C4-2B (cell line): ENCODE results near the gene CLEC16A.

ENCODE experiments used
- CTCF ChIP-seq: fragments of 450-650 bp; conservative IDR thresholded peaks from 2 replicates; pipeline ENCODE4 v1.5.1; 2017; ENCODE audit warnings: mild to moderate bottlenecking
- ZFX ChIP-seq: fragments of 450-650 bp; IDR thresholded peaks from 2 replicates; pipeline ENCODE4 v1.6.1; 2017

DNA sequence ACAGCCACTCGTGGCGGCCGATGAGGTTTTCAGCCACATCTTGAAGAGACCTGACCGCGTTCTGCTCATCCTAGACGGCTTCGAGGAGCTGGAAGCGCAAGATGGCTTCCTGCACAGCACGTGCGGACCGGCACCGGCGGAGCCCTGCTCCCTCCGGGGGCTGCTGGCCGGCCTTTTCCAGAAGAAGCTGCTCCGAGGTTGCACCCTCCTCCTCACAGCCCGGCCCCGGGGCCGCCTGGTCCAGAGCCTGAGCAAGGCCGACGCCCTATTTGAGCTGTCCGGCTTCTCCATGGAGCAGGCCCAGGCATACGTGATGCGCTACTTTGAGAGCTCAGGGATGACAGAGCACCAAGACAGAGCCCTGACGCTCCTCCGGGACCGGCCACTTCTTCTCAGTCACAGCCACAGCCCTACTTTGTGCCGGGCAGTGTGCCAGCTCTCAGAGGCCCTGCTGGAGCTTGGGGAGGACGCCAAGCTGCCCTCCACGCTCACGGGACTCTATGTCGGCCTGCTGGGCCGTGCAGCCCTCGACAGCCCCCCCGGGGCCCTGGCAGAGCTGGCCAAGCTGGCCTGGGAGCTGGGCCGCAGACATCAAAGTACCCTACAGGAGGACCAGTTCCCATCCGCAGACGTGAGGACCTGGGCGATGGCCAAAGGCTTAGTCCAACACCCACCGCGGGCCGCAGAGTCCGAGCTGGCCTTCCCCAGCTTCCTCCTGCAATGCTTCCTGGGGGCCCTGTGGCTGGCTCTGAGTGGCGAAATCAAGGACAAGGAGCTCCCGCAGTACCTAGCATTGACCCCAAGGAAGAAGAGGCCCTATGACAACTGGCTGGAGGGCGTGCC is 37.2 kb upstream of the CLEC16A start:
- TF ChIP-seq CTCF = no peak
- no peak for TF ChIP-seq ZFX
